OCI-LY3 (cell line): ENCODE data around the gene EPAS1.

Source experiments
- H2AFZ ChIP-seq: fragments of 200-600, 300-600 bp; shearing (Covaris generic); 2 replicates; pipeline ENCODE4 v1.6.0; 2014; ENCODE audit warnings: antibody characterized with exemption, low read depth, low read length
- H3K27ac ChIP-seq: fragments of 200-600, 300-600 bp; sonication (generic); 2 replicates; pipeline ENCODE4 v1.5.1; 2014; ENCODE audit warnings: mild to moderate bottlenecking, low read length, moderate library complexity, mixed read lengths
- H3K27me3 ChIP-seq: fragments of 200-600, 300-600 bp; sonication (generic); 2 replicates; pipeline ENCODE4 v1.6.1; 2014; ENCODE audit warnings: low read depth, low read length, mixed read lengths
- H3K36me3 ChIP-seq: fragments of 200-600, 300-600 bp; sonication (generic); replicated peaks from 2 replicates; pipeline ENCODE3; 2014; ENCODE audit warnings: low read depth, low read length, mixed read lengths
- H3K4me1 ChIP-seq: fragments of 300-600, 200-600 bp; sonication (generic); 2 replicates; pipeline ENCODE4 v1.6.1; 2014; ENCODE audit warnings: low read length, mixed read lengths
- H3K4me2 ChIP-seq: fragments of 200-600, 300-600 bp; sonication (generic); 2 replicates; pipeline ENCODE4 v1.6.1; 2014; ENCODE audit warnings: low read length, mixed read lengths
- H3K4me3 ChIP-seq: fragments of 300-600, 200-600 bp; sonication (generic); 2 replicates; pipeline ENCODE4 v1.5.1; 2014; ENCODE audit warnings: antibody characterized with exemption, mild to moderate bottlenecking, low read length, moderate library complexity
- H3K79me2 ChIP-seq: fragments of 300-600, 200-600 bp; shearing (Covaris generic); 2 replicates; pipeline ENCODE4 v1.6.1; 2014; ENCODE audit warnings: mild to moderate bottlenecking, low read length, mixed read lengths
- H3K9ac ChIP-seq: fragments of 300-600, 200-600 bp; shearing (Covaris generic); 2 replicates; pipeline ENCODE4 v1.6.0; 2014; ENCODE audit warnings: mild to moderate bottlenecking, low read length, moderate library complexity
- H3K9me3 ChIP-seq: fragments of 200-600, 300-600 bp; shearing (Covaris generic); 2 replicates; pipeline ENCODE4 v1.6.1; 2014; ENCODE audit warnings: low read length, mixed read lengths; ENCODE audit not compliant: insufficient read depth
- H4K20me1 ChIP-seq: fragments of 200-600, 300-600 bp; sonication (generic); 2 replicates; pipeline ENCODE4 v1.6.1; 2016; ENCODE audit warnings: low read length, mixed read lengths; ENCODE audit not compliant: insufficient read depth
- CTCF ChIP-seq: fragments of 200-600, 300-600 bp; sonication (generic); IDR thresholded peaks from 2 replicates; pipeline ENCODE4 v1.5.1; 2014; ENCODE audit warnings: antibody characterized with exemption, low read length, low read depth
- EZH2phosphoT487 ChIP-seq: fragments of 200-600 bp; shearing (Covaris generic); IDR thresholded peaks from 2 replicates; pipeline ENCODE4 v1.6.1; 2018; ENCODE audit warnings: antibody characterized with exemption, mixed run types, low read depth

Gene EPAS1

GRCh38 chr2:46411245-46411641, 114.0 kb downstream of the EPAS1 start:
- no peak overlapping the region for H2AFZ ChIP-seq
- H3K27me3 ChIP-seq, result no peaks in the 10 kb centered on the region
- TF ChIP-seq EZH2phosphoT487 (no peak), CTCF (no peak)

GRCh38 chr2:46411985-46412384, 114.8 kb downstream of the EPAS1 start:
- no peaks in the 10 kb centered on the region for H3K79me2 ChIP-seq
- H3K4me3 ChIP-seq, result no peak overlapping the region
- no peak overlapping the region for H3K27ac ChIP-seq
- no peak overlapping the region for H3K9ac ChIP-seq
- peaks cover 8% of the 10 kb centered on the region for H3K9me3 ChIP-seq
- H2AFZ ChIP-seq, result no peak overlapping the region
- no peaks in the 10 kb centered on the region for H3K36me3 ChIP-seq
- H3K4me2 ChIP-seq, result no peak overlapping the region
- H3K4me1 ChIP-seq, result no peaks in the 10 kb centered on the region
- no peaks in the 10 kb centered on the region for H4K20me1 ChIP-seq
- H3K27me3 ChIP-seq, result no peaks in the 10 kb centered on the region
- no peak for TF ChIP-seq EZH2phosphoT487

More at GRCh38 chr2:46411245-46411641, 114.0 kb downstream of the EPAS1 start:
- Histone ChIP-seq H3K36me3 (no peaks in the 10 kb centered on the region), H4K20me1 (no peaks in the 10 kb centered on the region), H3K9me3 (peaks cover under 1% of the 10 kb centered on the region), H3K79me2 (no peaks in the 10 kb centered on the region), H3K27ac (no peak overlapping the region), H3K4me1 (no peaks in the 10 kb centered on the region), H3K4me3 (no peak overlapping the region), H3K4me2 (no peak overlapping the region), H3K9ac (no peak overlapping the region)

GRCh38 chr2:46413111-46413510, 115.9 kb downstream of the EPAS1 start:
- no peaks in the 10 kb centered on the region for H3K36me3 ChIP-seq
- no peak overlapping the region for H3K9ac ChIP-seq
- peaks cover 20% of the 10 kb centered on the region for H3K9me3 ChIP-seq
- no peaks in the 10 kb centered on the region for H3K4me1 ChIP-seq
- no peak for TF ChIP-seq CTCF
- TF ChIP-seq EZH2phosphoT487, result no peak
- no peak overlapping the region for H2AFZ ChIP-seq
- H3K4me3 ChIP-seq, result no peak overlapping the region
- no peaks in the 10 kb centered on the region for H4K20me1 ChIP-seq
- H3K27ac ChIP-seq, result no peak overlapping the region
- no peaks in the 10 kb centered on the region for H3K27me3 ChIP-seq
- no peak overlapping the region for H3K4me2 ChIP-seq
- no peaks in the 10 kb centered on the region for H3K79me2 ChIP-seq

GRCh38 chr2:46413631-46414030, 116.4 kb downstream of the EPAS1 start:
- Histone ChIP-seq H3K9ac (no peak overlapping the region), H3K9me3 (peaks cover 20% of the 10 kb centered on the region), H3K4me2 (no peak overlapping the region), H2AFZ (no peak overlapping the region), H3K27me3 (no peaks in the 10 kb centered on the region), H3K27ac (no peak overlapping the region), H4K20me1 (no peaks in the 10 kb centered on the region), H3K4me3 (no peak overlapping the region), H3K4me1 (no peaks in the 10 kb centered on the region), H3K79me2 (no peaks in the 10 kb centered on the region), H3K36me3 (no peaks in the 10 kb centered on the region)
- TF ChIP-seq EZH2phosphoT487, result no peak
- TF ChIP-seq CTCF, result no peak

GRCh38 chr2:46414701-46415100, 117.5 kb downstream of the EPAS1 start:
- no peaks in the 10 kb centered on the region for H3K36me3 ChIP-seq
- H3K4me1 ChIP-seq, result no peaks in the 10 kb centered on the region
- no peaks in the 10 kb centered on the region for H3K79me2 ChIP-seq
- H3K9me3 ChIP-seq, result peaks cover 20% of the 10 kb centered on the region
- H3K4me3 ChIP-seq, result no peak overlapping the region
- no peak overlapping the region for H3K9ac ChIP-seq
- H4K20me1 ChIP-seq, result no peaks in the 10 kb centered on the region
- no peak overlapping the region for H3K27ac ChIP-seq
- no peak overlapping the region for H2AFZ ChIP-seq
- no peak overlapping the region for H3K4me2 ChIP-seq
- TF ChIP-seq CTCF, result no peak
- TF ChIP-seq EZH2phosphoT487, result no peak
- no peaks in the 10 kb centered on the region for H3K27me3 ChIP-seq
